NCI-H1105 treated with DMSO at 0.1 percent for 48 hours (cell line): ENCODE results near the gene BMPR1B.

Experiments
- DNase-seq: peaks from one replicate; lab custom pipeline; 2025; lab: John Stamatoyannopoulos, UW

The BMPR1B gene

DNA sequence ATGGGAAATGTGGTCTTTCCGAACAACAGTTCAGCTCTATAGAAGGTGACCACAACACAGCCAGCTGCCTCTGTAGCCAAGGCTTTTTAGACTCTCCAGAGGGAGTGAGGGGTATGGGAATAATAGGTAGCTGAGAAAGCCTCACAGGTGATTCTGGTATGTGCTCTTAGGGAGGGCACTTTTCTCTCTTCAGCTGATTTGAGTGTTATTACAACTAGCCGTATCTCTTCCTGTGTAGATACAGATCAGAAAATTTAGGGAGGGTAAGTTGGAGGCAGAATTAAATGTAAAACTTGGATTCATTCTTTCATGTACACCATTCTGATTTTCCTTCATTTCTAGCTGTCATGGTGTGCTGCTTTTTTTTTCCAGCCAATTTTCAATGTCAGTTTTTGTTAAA lies 154.9 kb downstream of the BMPR1B start:
- DNase-seq: no peak

GRCh38 chr4:94913316-94913715 lies 155.6 kb downstream of the BMPR1B start:
- no peak for DNase-seq

GRCh38 chr4:94917146-94917545 lies 159.4 kb downstream of the BMPR1B start:
- no peak for DNase-seq

DNA sequence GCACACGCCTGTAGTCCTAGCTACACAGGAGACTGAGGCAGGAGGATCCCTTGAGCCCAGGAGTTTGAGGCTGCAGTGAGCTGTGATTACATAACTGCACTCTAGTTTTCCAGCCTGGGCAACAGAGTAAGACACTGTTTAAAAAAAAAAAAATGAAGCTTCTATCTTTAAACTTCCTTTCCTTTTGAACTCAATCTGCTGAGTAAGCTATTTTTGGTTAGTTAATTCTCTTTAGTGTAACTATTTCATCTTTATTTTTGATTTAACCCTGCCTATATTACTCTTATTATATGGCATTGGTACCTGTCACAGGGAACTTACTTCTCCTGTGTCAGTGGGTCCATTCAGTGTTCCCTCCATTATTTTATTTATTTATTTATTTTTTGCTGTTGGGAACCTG lies 160.8 kb downstream of the BMPR1B start:
- DNase-seq: no peak

DNA sequence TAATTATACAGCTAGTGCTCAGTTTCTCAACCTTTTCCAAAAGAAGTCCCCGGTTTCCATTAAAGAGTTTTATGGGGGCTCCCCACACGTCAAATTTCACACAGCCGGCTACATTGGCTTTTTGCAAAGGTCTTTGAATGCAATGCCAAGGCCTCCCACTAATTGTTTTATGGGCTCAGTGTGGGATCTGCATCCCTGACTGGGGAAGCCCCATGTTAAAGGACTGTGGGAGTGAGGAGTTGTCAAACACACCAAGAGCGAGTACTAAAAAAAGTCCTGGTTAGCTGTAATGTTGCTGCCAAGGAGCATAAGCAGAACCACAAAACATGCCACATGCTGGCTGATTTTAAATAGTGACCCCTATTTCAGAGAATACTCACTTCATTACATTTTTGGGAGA lies 162.6 kb downstream of the BMPR1B start:
- no peak for DNase-seq

GRCh38 chr4:94924566-94924965 lies 166.8 kb downstream of the BMPR1B start:
- DNase-seq: no peak

GRCh38 chr4:94925764-94926347 lies 168.1 kb downstream of the BMPR1B start:
- no peak for DNase-seq

DNA sequence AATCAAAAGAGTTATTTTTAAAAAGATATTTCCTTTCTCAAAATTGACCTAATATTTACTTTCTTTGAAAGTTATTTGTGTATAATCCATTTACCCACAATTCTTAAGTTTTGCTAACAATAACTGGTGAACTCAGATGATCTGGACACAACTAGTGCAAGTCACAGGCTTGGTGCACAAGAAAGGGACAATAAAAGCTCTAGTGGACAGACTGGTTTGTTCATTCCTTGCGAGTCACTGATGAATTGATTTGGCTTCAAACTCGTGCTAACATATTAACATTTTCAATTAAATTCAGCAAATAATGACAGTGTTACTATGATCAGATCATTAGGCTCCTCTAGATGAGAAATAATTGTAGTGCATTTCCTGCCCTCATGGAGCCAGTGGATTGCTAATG lies 169.2 kb downstream of the BMPR1B start:
- DNase-seq: no peak

DNA sequence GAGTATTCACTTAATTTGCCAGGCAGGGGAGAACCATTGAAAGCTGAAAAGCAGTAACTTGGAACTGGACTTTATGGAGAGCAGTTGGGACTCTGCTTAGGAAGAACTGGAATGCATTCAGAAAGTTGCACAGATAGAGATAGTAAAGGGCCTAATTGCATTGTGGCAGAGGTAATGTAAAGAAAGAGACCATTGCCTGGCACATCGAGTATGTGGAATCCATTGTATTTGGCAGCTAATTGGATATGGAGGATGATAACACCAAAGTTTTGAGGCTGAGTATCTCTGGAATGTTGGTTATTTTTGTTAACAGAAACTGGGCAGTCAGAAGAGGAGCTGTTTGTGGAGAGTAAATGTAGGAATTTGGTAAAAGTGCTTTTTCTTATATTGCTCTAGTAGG lies 169.9 kb downstream of the BMPR1B start:
- DNase-seq: no peak

- no peak for DNase-seq
Observed at GRCh38 chr4:94929696-94930095, 171.9 kb downstream of the BMPR1B start.

GRCh38 chr4:94931626-94932025 lies 173.9 kb downstream of the BMPR1B start:
- no peak for DNase-seq

DNA sequence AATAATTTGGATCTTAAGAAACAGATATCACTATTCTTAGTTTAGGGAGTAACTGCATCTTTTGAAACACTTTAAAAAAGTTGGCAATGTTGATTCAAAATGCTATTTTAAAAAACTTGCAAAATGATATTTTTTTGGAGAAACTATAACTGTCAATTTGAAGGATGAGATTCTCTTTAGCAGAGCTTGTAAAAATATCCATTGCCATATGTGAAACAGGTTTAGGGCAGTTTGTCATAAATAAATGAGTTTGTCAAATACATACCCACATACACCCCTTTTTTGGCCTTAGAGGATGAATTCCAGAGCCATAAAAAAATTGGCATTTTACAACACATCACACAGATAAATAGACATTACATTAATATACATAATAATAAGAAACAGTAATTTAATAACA lies 174.6 kb downstream of the BMPR1B start:
- DNase-seq: no peak

- DNase-seq: no peak
Observed at GRCh38 chr4:94933799-94934198, 176.0 kb downstream of the BMPR1B start.

GRCh38 chr4:94934201-94934600 lies 176.4 kb downstream of the BMPR1B start:
- no peak for DNase-seq

DNA sequence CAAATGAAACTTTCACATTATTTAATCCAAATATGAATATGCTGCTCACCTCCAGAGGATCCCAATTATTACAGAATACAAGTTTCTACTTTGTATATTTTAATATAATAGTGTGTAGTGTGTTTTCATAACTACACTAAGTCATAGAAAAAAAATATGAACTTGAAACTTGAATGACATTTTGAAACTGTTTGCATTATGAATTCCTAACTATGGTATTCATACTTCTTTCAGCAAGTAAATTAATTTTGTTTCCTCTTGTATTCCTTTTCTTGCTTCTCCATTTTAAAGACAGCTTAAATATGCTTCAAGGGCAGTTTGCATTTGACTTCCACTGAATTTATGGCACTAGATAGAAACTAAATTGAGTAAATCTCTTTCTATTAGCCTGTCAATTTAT lies 177.1 kb downstream of the BMPR1B start:
- no peak for DNase-seq

GRCh38 chr4:94936854-94937253 lies 179.1 kb downstream of the BMPR1B start:
- DNase-seq: no peak

DNA sequence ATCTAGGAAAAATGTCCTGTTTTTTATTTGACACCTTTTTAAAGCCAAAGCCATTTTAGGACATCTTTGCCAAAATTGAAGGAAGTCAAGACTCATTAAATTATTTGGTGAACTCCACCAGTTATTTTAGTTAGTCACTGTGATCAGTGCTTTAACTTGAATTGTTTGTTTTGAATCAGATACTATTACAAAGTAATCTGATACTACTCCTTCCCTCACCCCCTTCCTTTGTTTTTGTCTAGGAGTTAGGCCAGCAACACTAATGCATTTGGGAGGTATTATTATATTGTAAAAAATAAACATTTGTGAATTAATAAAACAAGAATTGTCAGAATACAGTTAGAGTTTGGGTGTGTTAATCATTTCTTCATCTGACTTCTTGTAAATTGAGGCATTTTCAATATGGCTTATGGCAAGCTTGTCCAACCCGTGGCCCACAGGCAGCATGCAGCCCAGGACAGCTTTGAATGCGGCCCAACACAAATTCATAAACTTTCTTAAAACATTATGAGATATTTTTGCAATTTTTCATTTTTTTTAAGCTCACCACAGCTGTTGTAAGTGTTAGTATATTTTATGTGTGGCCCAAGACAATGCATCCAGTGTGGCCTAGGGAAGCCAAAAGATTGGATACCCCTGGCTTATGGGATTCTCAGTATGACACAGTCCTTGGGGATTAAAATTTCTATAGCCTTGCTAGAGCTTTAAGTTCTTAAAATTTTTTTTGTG lies 182.2 kb downstream of the BMPR1B start:
- DNase-seq: no peak

DNA sequence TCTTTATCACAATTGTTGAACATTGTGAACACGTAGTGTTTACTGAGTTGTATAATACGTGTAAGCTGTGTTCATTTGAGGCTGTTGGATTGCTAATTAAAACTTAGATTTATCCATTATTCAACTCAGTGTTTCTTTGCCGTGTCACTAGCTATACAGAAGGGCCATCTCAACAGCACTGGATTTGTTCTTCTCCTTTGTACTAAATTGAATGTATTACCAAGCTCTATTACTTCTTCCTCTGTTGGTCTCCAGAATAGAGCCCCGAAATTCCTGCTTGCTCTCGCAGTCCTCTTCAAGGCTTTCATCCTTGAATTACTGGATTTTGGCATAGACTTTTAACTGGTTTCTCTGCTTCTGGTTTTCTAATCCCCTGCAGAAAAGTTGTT lies 182.8 kb downstream of the BMPR1B start:
- DNase-seq: no peak

- no peak for DNase-seq
Observed at GRCh38 chr4:94941706-94942105, 184.0 kb downstream of the BMPR1B start.

DNA sequence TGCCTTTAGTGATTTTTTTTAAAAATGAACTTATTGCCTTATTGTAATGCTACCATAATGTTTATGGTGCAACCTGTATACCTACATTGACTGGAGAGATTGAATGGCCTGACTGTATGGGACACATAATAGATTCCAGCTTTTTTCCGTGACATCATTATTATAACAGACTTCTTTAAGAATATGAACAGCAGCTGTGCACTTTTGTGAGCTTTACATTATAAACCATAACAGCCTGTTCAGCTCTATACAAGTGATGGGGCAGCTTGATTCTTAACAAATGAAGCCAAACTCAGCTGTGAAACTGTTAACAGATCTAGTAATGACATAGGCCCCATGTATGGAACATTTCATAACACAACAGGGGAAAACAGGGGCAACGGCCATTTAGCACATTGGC lies 187.0 kb downstream of the BMPR1B start:
- DNase-seq: no peak

DNA sequence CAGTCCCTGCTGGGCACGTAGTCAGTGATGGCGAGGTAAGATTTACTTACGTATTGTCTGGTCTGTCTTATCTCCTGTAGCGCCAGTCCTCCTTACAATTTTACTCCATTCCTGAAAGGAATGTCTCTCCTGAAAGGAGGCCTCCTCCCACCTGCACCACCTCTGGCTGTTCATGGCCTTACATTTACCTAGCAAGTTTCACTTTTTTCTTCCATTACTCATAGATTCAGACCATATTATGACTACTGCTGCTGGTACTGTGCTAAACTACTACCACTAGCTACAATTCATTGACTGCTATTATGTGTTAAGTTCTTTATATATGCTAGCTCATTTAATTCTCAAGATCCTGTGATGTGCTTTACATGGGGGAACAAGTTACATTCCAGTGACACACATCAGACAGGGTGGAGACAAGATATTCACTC lies 189.9 kb downstream of the BMPR1B start:
- no peak for DNase-seq

- DNase-seq: no peak
Observed at GRCh38 chr4:94954251-94954650, 196.5 kb downstream of the BMPR1B start.

DNA sequence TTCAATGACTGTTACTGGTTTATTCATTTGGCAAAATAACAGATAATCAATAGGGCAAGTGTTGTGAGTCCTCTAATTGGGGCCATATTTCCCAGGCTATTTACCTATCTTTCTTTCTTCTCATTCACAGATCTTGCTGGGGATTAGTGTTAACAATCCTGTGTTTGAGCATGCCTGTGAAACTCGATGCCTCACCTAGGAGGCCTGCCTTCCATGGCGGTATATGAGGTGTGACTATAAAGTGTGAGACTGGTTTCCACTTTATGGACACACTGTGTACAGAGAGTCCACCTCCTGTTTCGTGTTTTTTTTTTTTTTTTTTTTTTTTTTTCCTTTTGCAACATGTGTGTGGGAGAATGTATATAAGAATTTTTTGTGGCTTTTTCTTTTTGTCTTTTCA lies 199.3 kb downstream of the BMPR1B start:
- no peak for DNase-seq

- no peak for DNase-seq
Observed at GRCh38 chr4:94959307-94959706, 201.6 kb downstream of the BMPR1B start.
